DMS53 treated with DMSO at 0.1 percent for 48 hours (cell line): ENCODE results near the gene ERVH48-1.
"Not testable (repeated sequence)": the region's sequence is repeated elsewhere in the genome, so short reads cannot be mapped to it uniquely, and the experiment has no call there.

Experiments
- DNase-seq: peaks from one replicate; lab custom pipeline; 2025; ENCODE audit not compliant: unreplicated experiment; lab: John Stamatoyannopoulos, UW

Gene ERVH48-1

GRCh38 chr21:42939582-42940413 lies 14.4 kb upstream of the ERVH48-1 start:
- DNase-seq = no peak

GRCh38 chr21:42938606-42938995 lies 13.2 kb upstream of the ERVH48-1 start:
- not testable (repeated sequence) for DNase-seq

- DNase-seq = no peak
These were observed 12.7 kb upstream of the ERVH48-1 start for GRCh38 chr21:42937960-42938605.

- not testable (repeated sequence) for DNase-seq
These were observed 11.9 kb upstream of the ERVH48-1 start for GRCh38 chr21:42937034-42937940.

GRCh38 chr21:42936360-42936759 lies 10.9 kb upstream of the ERVH48-1 start:
- not testable (repeated sequence) for DNase-seq

GRCh38 chr21:42933973-42934372 lies 8.5 kb upstream of the ERVH48-1 start:
- not testable (repeated sequence) for DNase-seq

GRCh38 chr21:42933137-42933970 lies 7.9 kb upstream of the ERVH48-1 start:
- peak; percentile 29 for DNase-seq

- not testable (repeated sequence) for DNase-seq
These were observed 7.1 kb upstream of the ERVH48-1 start for GRCh38 chr21:42932378-42933136.

GRCh38 chr21:42931560-42932235 lies 6.3 kb upstream of the ERVH48-1 start:
- no peak for DNase-seq

- no peak for DNase-seq
These were observed 4.5 kb upstream of the ERVH48-1 start for GRCh38 chr21:42929969-42930368.

- DNase-seq = not testable (repeated sequence)
These were observed 2.2 kb upstream of the ERVH48-1 start for GRCh38 chr21:42927474-42928200.

GRCh38 chr21:42924433-42924751 lies 1.0 kb downstream of the ERVH48-1 start:
- no peak for DNase-seq

GRCh38 chr21:42923553-42924432 lies 1.6 kb downstream of the ERVH48-1 start:
- DNase-seq = peak; percentile 83

GRCh38 chr21:42922918-42923317 lies 2.5 kb downstream of the ERVH48-1 start:
- DNase-seq = no peak

GRCh38 chr21:42921927-42922326 lies 3.5 kb downstream of the ERVH48-1 start:
- no peak for DNase-seq

GRCh38 chr21:42918291-42918690 lies 7.1 kb downstream of the ERVH48-1 start:
- no peak for DNase-seq

GRCh38 chr21:42913476-42913875 lies 12.0 kb downstream of the ERVH48-1 start:
- no peak for DNase-seq

- not testable (repeated sequence) for DNase-seq
These were observed 13.5 kb downstream of the ERVH48-1 start for GRCh38 chr21:42911920-42912319.
